Activated T-cell treated with anti-CD3 and anti-CD28 coated beads, Interleukin-2, amount 50 U/mL, for 1 hour (primary cell): Measurements from ENCODE around the gene PRR23B.
"Not testable (repeated sequence)": the region's sequence is repeated elsewhere in the genome, so short reads cannot be mapped to it uniquely, and the experiment has no call there.

Source experiments
- DNase-seq: peaks from one replicate; pipeline ENCODE4 v3.0.0-alpha.2; 2020

PRR23B gene

DNA sequence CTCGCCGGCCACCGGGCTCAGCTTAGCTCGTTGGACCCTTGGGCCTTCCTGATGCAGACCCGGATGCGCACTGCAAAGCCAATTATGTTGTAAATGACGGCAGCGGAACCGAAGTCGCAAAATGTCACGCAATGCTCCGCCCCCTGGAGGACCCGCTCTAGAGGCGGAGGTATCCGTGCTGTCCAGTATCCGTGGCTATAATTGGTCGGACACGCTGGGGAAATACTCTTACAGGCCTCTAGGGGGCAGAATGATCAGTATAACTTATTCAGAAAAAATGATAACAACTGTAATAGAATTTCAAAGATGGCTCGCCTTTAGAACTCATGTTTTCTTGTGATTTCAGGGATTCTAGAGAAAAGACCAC lies at the start of gene PRR23B:
Gene PRR23B, minus strand, starts transcription at position 59 of the 367 bp plus-strand sequence. CDS start 265 bp downstream, outside the sequence.
- no peak for DNase-seq

DNA sequence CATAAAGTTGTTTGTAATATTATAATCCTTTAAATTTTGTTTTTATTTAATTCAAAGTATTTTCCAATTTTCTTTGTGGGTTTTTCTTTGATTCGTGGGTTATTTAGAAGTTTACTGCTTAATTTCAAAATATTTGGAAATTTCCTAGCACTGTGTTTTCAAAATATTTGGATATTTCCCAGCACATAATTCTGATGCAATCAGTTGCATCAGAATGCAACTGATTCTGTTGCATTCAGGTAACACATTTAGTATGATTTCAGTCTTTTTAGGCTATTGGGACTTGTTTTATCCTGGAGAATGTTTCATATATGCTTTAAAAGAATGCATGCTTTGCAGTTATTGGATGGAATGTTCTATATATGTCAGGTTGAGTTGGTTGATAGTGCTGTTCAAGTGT lies 42.2 kb upstream of the PRR23B start:
- DNase-seq: no peak

DNA sequence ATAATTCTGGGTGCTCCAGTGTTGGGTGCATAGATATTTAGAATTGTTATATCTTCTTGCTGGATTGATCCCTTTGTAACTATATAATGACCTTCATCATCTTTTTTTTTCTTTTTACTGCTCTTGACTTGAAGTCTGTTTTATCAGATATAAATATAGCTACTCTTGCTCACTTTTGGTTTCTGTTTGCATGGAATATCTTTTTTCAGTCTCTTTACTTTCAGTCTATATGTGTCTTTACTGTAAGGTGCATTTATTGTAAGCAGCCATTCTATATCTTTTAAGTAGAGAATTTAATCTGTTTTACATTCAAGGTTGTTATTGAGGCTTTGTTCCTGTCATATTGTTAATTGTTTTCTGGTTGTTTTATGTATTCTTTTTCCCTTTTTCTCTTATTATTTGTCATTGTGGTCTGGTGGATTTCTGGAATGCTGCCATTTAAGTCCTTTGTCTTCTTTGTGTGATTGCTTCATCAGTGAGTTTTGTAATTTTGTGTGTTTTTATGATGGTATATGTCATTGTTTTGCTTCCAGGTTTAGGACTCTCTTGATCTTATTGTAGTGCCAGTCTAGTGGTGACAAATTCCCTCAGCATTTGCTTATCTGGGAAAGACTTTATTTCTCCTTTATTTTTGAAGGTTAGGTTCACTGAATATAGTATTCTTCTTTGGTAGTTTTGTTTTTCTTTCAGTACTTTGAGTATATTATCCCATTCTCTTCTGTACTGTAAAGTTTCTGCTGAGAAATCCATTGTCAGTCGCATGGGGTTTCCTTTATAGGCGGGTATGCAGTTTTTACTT lies 32.3 kb upstream of the PRR23B start:
- DNase-seq: no peak

DNA sequence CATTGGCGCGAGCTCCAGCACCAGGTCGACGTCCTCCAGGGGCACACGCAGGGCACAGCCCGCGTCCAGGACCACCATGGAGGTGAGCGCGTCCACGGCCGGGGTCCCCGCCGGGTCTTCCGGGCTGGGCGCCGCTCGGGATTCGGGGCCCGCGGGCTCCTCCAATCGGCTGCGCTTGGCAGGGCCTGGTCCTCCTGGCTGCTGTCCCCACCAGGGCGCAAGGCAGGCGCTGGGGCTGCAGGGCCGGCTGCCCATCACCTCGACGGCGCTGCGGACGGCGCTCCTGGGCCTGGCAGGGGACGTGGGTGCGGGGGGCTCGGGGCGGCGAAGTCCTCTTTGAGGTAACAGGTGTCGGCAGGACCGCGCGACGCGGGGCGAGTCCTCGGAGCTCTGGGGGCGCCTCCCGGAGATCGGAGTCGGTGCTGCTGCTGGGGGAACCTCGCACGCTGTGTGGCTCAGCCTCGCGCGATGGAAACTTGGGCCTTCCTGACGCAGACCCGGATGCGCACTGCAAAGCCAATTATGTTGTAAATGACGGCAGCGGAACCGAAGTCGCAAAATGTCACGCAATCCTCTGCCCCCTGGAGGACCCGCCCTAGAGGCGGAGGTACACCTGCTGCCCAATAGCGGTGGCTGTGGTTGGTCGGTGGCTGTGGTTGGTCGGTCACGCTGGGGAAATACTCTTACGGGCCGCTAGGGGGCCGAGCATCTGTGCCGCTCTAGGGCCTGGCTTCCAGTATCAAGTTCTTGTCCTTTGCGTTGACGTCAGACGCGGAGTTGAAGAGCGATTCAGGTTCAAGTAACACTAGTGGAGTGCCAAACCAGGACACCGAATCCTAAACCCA lies 23.9 kb upstream of the PRR23B start, which contains the start of gene PRR23C:
Gene PRR23C, minus strand, starts transcription at position 527 of the 845 bp plus-strand sequence. Its CDS starts 272 bp downstream, at position 255.
- no peak for DNase-seq

DNA sequence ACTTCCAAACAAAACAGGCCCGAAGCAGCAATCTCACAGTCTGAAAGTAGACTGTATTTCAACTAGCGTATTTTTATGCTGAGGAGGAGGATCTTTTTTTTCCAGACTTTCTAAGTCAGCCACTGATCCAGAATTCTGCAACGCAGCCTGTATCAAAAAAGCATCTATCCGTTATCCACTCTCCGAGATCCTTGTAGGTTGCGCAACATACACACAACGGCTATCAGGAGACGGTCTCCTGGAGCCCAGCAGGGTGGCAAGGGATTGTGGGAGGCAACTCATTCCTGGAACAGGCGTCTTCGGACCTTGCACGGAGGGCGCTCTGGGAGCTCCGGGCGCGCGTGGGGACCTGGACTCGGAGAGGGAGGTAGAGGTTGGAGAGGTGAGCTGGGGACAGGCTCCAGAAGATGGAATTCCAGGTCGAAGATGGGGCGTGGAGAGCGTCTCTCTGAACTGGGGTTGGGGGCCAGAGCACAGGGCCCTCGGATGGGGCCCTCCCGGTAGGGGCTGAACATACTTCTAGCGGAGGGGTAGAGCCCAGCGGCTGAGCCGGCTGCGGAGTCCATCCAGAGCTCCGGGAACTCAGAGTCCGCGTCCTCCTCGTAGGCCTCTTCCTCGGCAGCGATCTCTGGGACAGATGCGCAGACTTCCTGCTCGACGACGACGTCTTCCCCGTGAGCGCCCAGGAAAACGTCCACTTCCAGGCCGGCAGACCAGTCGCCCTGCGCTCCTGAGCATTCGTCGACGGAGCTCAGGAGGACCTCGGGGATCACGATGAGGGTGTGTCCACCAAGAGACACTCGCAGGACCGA lies 23.0 kb upstream of the PRR23B start:
- no peak for DNase-seq

DNA sequence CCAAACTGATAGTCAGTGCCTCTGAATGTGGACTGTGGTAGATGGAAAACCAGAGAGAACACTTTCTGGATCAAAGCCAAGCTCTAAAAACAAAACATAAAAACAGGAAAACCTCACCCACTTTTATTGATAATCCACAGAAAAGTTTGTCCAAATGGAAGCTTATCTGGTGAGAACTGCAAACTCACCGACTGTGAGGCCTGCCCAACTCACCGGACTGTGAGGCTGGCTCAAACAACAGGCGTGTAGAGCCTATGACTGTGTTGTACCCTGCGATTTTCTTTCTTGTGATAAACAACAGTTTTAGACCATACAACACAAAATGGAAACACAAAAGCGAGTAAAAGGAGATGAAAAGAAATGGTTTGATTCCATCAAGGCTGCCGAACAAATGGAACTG lies 16.8 kb upstream of the PRR23B start:
- DNase-seq: no peak

DNA sequence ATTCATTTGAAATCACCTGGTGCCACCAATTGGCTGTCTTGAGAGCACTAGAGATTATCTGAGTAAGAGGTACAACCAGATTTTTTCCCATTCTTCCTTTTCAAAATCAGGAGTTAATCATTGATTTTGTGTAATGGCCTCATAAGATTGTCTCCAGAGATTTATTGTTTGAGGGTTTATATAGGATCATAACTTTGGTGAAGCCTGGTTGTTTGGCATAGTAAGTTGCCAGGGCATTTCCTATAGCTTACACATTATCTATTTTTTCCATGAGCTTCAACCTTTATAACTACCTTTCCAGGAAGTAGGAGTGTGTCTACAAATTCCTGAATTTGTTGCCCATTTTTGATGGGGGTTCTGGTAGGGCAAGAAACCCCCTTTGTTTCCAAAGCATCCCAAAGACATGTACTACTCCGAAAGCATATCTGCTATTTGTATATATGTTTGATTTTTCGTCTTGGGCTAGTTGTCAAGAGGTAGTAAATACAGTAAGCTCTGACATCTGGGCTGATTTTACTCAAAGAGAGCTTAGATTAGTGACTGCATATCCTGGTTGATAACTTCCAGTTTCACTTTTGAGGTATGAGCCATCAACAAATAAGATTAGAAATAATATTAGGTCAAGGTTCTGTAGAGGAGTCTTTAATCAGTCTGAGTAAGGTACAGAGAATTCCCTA lies 11.7 kb upstream of the PRR23B start:
- no peak for DNase-seq

DNA sequence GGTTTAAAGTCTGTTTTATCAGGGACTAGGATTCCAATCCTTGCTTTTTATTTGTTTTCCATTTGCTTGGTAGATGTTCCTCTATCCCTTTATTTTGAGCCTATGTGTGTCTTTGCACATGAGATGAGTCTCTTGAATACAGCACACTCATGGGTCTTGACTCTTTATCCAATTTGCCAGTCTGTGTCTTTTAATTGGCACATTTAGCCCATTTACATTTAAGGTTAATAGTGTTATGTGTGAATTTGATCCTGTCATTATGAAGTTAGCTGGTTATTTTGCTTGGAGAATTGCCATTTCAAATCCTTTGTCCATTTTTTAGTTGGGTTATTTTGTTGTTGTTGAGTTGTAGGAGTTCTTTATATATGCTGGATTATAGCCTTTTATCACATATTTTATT lies 9.8 kb upstream of the PRR23B start:
- not testable (repeated sequence) for DNase-seq

DNA sequence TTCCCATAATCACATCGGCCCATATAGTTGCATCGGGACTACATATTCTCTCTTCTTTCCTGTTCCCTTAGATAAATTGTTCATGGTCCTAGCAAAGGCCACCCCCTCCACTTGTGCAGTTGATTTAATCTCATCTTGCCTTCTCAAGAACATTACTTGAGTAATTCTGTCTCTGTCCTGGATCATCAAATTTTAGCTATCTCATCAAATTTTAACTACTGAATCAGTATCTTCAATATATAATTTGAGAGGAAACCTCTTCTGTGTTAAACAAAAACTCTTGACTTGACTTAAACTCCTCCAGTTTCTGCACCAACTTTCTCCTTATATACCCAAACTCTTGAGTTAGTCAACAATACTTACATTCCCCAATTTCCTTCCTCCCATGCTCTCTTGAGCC lies 4.2 kb upstream of the PRR23B start:
- no peak for DNase-seq

DNA sequence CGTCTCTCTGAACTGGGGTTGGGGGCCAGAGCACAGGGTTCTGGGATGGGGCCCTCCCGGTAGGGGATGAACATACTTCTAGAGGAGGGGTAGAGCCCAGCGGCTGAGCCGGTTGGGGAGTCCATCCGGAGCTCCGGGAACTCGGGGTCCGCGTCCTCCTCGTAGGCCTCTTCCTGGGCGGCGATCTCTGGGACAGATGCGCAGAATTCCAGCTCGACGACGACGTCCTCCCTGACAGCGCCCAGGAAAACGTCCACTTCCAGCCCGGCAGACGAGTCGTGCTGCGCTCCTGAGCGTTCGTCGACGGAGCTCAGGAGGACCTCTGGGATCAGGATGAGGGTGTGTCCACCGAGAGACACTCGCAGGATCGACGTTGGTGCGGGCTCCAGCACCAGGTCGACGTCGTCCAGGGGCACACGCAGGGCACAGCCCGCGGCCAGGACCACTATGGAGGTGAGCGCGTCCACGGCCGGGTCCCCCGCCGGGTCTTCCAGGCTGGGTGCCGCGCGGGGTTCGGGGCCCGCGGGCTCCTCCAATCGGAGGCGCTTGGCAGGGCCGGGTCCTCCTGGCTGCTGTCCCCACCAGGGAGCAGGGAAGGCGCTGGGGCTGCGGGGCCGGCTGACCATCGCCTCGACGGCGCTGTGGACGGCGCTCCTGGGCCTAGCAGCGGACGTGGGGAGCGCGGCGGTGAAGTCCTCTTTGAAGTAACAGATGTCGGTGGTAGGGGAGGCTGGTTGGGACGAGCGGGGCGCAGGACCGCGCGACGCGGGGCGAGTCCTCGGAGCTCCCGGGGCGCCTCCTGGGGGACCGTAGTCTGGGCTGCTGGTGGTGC lies 474 bp downstream of the PRR23B start:
- DNase-seq: no peak

DNA sequence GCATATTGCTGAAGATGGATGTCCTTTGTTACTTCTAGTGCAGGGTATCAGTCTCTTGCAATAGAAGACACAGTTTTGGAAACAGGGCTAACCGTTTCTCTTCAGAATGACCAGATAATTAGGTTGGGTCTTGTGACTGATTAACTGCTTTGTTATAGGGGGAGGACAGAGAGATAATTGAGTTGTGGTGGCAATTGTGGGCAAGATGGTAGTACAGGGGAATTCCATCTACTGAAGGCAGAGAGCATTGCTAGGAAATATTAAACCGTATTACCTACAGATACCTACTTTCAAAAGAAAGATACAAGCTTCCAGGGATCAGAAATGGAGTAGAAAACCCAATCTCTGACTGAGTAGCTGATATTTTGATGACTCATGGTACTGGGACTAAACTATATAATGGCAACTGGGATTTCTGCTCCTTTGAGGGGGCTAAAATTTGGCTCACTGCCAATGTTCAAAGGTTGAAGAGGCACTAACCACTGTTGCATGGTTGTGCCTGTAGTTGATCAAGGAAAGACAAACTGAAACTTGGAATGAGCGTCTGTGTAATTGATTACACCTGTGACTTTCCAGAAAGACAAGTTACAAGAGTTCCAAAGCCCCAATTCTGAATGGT lies 4.2 kb downstream of the PRR23B start:
- no peak for DNase-seq

DNA sequence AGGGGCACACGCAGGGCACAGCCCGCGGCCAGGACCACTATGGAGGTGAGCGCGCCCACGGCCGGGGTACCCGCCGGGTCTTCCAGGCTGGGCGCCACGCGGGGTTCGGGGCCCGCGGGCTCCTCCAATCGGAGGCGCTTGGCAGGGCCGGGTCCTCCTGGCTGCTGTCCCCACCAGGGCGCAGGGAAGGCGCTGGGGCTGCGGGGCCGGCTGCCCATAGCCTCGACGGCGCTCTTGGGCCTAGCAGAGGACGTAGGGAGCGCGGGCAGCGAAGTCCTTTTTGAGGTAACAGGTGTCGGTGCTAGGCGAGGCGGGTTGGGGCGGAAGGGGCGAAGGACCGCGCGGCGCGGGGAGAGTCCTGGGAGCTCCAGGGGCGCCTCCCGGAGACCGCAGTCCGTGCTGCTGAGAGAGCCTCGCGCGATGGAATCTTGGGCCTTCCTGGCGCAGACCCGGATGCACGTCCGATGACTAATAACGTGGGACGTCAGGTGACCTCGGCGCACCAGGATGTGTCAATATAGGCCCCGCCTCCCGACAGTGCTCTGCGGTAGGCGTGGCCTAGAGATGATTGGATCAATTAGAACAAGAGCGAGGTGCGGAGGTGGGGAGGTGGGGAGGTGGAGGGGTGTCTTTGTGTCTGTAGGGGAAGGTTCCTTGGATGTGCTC lies 14.5 kb downstream of the PRR23B start, which contains the start of gene PRR23A:
Gene PRR23A, minus strand, starts transcription at position 218 of the 666 bp plus-strand sequence. Its CDS starts 0 bp downstream, at position 218.
- DNase-seq: no peak

DNA sequence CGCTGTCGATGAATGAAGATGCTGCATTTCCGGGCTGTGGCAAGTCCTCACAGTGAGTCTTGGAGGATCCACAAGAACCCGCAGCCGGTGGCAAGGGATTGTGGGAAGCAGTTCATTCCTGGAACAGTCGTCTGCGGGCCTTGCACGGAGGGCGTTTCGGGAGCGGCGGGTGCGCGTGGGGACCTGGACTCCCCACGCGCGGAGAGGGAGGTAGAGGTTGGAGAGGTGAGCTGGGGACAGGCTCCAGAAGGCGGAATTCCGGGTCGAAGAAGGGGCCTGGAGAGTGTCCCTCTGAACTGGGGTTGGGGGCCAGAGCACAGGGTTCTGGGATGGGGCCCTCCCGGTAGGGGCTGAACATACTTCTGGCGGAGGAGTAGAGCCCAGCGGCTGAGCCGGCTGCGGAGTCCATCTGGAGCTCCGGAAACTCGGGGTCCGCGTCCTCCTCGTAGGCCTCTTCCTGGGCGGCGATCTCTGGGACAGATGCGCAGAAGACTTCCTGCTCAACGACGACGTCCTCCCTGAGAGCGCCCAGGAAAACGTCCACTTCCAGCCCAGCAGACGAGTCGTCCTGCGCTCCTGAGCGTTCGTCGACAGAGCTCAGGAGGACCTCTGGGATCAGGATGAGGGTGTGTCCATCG lies 15.3 kb downstream of the PRR23B start:
- DNase-seq: no peak

DNA sequence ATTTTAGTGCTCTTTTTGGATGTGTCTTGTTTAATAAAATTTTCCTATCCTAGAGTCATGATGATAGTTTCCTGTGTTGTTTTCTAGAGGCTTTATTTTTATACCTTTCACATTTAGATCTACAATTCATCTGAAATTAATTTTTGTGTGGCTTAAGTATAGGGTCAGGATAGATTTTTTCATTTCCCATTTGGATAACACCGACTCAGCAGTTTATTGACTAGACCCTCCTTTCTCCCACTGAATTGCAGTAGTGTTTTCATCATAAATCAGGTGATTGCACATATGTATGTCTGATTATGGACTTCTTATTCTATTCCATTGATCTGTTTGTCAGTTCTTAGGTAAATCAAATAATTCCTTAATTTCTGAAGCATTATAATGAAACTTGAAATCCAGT lies 25.0 kb downstream of the PRR23B start:
- DNase-seq: no peak

DNA sequence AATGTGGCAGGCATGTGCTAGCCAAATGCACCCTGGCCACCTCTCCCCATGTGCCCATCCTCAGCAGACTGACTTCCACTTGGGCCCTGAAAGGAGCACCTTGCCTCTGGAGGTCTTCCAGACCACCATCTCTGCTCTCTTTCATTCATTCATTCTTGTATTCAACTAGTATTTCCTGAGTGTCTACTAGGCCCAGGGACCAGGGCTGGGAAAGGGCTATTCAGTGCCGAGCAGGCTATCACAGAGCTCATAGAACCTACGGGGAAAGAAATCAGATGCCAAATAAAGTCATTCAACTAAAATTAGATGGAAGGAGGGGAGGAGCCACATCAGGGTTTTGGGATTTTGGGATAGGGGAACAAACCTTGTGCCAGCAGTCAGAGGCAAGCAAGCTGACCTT lies 33.5 kb downstream of the PRR23B start:
- no peak for DNase-seq

DNA sequence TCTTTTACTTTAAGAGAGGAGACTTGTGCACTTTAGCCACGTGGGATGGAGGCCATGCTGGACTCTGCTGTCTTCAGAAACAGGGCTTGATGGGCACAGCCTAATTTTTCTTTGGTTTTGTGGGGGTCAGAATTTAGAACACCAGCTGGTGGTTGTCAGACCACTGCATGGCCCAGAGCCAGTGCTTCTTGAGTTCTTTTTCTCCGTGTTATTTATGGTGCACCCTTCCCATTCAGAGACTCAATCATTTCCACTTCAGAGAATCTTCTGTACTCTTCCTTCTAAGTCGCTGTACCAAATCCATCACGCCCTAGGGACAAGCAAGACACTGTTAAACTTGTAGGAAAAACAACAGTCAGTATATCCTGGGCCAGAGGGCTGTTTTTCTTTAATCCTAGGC lies 34.8 kb downstream of the PRR23B start:
- DNase-seq: no peak

DNA sequence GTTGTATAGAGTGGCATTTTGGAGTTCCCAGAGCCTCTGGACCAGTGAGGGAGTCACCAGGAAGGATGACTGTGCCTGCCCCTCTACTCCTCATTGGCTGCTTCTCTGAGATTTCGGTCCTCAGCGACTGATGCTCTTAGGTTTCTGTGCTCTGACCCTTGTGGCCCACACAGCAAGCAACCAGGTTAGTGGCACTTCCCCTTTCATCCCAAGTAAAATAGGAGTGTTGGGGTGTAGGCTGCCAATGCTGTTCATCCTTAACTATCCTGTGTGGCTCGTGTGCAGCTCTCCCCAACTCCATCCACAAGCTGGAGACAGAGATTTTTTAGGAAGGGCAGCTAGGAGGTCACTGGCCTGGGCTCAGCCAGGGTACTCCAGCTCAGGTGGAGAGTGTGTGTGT lies 35.9 kb downstream of the PRR23B start:
- DNase-seq: no peak

DNA sequence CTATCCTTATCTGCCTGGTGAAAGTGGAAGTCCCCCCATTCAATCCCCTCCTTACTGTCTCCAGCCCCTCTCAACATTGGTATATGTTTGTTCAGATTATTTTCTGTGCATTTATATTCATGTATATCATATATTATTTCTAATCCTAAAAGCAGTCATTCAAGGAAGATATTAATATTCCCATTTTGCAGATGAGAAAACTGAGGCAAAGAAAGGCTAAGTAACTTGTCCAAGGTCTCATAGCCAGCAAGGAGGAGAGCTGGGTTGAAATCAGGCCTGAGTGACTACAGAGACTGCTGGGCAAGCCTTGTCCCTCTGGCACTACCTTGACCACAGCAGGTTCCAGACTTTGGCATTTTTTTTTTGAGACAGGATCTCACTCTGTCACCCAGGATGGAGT lies 44.7 kb downstream of the PRR23B start:
- no peak for DNase-seq

DNA sequence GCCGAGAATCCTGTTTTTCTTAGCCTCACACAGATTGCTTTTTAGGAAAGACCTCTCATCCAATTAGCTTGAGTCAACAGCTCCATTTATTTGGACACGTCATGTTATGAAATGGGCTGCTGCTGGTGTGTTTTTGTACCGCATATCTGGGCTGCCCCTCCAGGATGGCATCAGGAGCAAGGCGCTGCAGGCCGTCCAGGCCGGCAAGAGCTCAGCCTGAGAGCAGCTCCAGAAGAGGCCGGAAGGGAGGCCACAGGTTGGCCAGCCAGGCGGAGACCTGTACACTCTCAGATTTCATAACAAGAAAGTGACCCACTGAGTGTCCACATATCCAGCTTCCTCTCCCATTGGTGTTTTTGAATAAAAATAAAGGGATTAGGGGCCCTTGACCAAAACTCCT lies 45.4 kb downstream of the PRR23B start:
- DNase-seq: no peak

DNA sequence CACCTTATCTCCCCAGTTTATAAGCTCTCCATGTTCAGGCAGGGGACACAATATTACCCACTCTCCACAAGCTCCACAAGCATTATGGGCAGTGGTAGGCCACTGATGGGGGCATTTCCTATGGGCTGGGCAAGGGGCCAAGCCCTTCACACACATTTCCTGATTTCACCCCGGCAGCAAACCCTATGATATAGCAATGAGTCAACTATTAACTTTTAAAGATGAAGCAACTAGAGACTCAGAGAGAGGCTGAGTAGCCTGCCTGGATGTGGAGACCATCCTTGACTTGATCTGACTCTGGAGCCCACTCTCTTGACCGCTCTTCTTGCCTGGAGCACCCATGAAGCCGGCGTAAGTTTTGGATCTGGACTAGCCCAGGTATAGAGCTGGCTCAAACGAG lies 46.3 kb downstream of the PRR23B start:
- DNase-seq: no peak
